ENCODE measurements around the gene TNFSF12.

Gene TNFSF12, protein sequence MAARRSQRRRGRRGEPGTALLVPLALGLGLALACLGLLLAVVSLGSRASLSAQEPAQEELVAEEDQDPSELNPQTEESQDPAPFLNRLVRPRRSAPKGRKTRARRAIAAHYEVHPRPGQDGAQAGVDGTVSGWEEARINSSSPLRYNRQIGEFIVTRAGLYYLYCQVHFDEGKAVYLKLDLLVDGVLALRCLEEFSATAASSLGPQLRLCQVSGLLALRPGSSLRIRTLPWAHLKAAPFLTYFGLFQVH

DNA sequence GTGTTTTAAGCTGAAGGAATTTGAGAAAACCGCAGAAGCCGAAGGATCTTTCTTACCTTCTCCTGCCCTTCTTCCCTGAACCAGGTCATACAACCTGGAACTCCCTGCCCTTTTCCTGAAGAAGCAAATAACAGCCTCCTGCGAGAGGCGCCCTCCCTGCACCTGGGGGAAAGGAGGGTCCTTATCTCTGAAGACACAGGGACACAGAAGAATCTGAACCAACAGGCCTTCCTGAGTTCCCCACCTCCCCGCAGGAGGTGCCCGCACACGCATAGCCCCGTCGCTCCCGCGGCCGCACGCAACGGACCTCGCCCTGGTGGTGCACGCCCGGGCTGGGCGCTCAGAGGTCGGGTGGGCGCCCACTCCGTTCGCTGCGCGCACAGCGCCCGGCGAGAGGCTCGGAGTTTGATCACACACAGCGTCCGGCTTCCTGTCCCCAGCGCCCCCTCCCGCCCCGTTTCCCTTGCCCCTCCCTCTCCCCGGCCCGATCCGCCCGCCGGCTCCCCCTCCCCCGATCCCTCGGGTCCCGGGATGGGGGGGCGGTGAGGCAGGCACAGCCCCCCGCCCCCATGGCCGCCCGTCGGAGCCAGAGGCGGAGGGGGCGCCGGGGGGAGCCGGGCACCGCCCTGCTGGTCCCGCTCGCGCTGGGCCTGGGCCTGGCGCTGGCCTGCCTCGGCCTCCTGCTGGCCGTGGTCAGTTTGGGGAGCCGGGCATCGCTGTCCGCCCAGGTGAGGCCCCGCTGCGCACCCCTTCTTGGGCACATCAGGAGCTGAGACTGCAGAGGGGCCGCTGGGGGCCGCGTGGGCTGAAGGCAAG, at the start of gene TNFSF12:
Gene TNFSF12 (plus strand): TSS at position 474 of the 816 bp plus-strand sequence. CDS start 96 bp downstream, at position 570.
- peak; percentile 54 for DNase-seq

DNA sequence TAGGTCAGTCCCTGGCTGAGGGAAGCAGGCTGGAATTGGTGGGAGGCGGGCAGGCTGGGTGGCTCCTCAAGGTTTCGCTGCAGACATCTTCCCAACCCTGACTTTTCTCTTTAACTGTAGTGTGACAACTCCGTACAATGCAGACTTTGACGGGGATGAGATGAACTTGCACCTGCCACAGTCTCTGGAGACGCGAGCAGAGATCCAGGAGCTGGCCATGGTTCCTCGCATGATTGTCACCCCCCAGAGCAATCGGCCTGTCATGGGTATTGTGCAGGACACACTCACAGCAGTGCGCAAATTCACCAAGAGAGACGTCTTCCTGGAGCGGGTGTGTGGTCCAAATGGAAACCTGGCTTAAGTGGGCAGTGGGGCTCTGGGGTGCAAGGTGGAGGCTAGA, 49.7 kb upstream of the TNFSF12 start:
- no peak for DNase-seq

DNA sequence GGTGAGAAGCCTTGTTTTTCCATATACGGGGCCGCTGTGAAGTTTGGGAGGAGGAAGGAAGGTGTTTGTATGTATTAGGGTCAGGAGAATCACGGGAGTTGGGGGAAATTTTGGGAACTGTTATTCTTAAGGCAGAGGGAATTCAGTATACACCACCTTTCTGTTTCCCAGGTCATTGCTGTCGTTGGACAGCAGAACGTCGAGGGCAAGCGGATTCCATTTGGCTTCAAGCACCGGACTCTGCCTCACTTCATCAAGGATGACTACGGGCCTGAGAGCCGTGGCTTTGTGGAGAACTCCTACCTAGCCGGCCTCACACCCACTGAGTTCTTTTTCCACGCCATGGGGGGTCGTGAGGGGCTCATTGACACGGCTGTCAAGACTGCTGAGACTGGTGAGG, 47.1 kb upstream of the TNFSF12 start:
- no peak for DNase-seq

DNA sequence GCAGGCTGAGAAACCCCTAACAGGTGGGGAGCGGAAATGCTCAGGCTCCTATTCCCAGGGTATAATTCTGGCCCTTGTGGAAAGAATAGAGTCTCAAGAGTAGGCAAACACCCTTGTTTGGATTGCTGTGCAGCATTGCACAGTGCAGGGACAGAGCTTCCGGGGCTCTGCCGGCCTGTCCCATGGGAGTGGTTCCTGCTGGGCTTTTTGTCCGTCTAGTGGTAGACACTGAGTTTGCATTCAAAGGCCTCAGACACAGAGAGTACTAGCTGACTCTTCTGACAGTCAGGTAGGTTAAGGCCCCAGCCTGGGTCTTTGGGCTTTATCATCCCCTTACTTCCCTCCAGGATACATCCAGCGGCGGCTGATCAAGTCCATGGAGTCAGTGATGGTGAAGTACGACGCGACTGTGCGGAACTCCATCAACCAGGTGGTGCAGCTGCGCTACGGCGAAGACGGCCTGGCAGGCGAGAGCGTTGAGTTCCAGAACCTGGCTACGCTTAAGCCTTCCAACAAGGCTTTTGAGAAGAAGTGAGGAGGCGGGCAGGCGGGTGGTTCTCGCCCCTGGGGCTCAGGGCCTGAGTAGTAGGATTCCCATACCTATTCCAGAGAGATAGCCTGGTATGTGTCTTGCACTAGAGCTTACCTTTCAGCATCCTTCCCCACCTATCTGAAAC, 46.5 kb upstream of the TNFSF12 start:
- DNase-seq = no peak

DNA sequence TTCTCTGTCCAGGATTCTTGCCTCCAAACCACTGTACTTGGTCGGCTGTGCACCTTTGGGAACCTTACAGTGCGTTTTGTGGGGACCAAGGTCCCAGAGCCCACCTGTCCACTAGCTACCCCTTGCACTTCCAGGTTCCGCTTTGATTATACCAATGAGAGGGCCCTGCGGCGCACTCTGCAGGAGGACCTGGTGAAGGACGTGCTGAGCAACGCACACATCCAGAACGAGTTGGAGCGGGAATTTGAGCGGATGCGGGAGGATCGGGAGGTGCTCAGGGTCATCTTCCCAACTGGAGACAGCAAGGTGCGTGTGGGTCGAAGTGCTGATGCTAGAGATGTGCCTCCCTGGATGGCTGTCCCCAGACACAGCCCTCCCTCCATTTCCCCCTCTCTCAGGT, 45.9 kb upstream of the TNFSF12 start:
- no peak for DNase-seq

DNA sequence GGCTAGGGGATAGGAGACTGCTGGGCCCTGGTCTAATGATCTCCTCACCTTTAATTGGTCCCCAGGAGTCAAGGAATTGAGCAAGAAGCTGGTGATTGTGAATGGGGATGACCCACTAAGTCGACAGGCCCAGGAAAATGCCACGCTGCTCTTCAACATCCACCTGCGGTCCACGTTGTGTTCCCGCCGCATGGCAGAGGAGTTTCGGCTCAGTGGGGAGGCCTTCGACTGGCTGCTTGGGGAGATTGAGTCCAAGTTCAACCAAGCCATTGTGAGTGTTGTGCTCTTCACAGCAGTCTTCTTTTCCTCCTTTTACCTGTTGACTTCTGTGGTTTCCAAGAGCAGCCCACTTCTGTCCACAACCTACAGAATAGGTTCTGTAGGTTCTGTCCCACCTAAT, 45.3 kb upstream of the TNFSF12 start:
- no peak for DNase-seq

DNA sequence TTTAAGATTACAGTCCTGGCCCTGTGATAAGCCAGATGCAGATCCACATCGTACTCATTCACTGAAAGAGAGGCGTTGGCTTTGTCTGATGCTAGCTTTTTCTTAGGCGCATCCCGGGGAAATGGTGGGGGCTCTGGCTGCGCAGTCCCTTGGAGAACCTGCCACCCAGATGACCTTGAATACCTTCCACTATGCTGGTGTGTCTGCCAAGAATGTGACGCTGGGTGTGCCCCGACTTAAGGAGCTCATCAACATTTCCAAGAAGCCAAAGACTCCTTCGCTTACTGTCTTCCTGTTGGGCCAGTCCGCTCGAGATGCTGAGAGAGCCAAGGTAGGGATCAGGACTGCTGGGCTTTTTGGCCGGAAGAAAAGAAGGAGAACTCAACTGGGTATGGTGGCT, 40.7 kb upstream of the TNFSF12 start:
- DNase-seq = no peak

DNA sequence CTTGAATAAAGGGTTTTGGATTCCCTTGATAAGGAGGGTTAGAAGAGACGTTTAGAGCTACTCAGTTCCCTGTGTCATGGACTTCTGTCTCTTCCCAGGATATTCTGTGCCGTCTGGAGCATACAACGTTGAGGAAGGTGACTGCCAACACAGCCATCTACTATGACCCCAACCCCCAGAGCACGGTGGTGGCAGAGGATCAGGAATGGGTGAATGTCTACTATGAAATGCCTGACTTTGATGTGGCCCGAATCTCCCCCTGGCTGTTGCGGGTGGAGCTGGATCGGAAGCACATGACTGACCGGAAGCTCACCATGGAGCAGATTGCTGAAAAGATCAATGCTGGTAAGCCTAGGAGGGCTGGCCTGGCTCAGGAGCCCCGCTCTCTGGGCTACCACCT, 40.0 kb upstream of the TNFSF12 start:
- DNase-seq = no peak

DNA sequence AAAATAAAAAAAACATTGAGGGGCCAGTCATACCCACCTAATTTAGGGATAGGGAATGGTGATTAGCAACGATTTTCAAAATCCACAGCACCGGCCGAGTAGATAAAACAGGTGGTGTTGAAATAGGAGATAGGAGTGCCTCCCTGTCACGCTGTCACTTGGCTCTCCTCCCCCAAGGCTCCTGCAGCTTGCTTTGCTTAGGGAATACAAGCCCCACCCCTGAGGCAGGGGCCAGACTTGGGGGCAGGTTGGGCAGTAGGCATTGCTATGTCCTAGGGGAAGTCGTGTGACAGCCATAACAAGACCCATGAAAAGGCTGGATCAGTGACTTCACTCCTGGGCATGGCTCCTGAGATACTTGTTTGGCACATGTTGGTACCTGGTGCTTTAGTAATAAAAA, 38.9 kb upstream of the TNFSF12 start:
- no peak for DNase-seq

DNA sequence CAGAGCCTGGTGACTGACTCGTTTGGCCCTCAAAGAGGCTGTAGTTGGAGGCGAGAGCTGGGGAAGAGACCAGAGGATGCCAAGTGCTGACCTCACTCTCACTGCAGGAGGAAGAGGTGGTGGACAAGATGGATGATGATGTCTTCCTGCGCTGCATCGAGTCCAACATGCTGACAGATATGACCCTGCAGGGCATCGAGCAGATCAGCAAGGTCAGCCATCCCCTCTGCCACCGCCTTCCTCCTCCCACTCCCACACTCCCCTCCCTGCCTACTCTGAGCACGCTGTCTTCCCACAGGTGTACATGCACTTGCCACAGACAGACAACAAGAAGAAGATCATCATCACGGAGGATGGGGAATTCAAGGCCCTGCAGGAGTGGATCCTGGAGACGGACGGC, 37.8 kb upstream of the TNFSF12 start:
- no peak for DNase-seq

DNA sequence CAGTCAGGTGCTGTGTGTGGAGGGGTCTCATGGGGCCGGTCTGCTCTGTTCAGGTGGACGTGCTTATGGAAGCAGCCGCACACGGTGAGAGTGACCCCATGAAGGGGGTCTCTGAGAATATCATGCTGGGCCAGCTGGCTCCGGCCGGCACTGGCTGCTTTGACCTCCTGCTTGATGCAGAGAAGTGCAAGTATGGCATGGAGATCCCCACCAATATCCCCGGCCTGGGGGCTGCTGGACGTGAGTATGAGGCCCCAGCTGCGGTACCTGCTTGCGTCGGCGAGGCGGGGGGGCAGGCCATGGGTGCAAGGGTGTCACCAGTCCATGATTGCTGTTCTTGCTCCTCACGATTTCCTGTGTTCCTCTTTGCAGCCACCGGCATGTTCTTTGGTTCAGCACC, 36.8 kb upstream of the TNFSF12 start:
- no peak for DNase-seq

DNA sequence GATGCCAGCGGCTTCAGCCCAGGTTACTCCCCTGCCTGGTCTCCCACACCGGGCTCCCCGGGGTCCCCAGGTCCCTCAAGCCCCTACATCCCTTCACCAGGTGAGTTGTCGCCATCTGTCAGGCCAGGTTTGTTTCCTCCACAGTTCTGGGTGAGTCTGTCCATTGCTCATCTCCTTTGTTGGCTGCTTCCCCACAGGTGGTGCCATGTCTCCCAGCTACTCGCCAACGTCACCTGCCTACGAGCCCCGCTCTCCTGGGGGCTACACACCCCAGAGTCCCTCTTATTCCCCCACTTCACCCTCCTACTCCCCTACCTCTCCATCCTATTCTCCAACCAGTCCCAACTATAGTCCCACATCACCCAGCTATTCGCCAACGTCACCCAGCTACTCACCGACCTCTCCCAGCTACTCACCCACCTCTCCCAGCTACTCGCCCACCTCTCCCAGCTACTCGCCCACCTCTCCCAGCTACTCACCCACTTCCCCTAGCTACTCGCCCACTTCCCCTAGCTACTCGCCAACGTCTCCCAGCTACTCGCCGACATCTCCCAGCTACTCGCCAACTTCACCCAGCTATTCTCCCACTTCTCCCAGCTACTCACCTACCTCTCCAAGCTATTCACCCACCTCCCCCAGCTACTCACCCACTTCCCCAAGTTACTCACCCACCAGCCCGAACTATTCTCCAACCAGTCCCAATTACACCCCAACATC, 35.9 kb upstream of the TNFSF12 start:
- no peak for DNase-seq

DNA sequence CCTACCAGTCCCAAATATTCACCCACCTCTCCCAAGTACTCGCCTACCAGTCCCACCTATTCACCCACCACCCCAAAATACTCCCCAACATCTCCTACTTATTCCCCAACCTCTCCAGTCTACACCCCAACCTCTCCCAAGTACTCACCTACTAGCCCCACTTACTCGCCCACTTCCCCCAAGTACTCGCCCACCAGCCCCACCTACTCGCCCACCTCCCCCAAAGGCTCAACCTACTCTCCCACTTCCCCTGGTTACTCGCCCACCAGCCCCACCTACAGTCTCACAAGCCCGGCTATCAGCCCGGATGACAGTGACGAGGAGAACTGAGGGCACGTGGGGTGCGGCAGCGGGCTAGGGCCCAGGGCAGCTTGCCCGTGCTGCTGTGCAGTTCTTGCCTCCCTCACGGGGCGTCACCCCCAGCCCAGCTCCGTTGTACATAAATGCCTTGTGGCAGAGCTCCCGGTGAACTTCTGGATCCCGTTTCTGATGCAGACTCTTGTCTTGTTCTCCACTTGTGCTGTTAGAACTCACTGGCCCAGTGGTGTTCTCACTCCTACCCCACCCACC, 34.9 kb upstream of the TNFSF12 start:
- DNase-seq = no peak

DNA sequence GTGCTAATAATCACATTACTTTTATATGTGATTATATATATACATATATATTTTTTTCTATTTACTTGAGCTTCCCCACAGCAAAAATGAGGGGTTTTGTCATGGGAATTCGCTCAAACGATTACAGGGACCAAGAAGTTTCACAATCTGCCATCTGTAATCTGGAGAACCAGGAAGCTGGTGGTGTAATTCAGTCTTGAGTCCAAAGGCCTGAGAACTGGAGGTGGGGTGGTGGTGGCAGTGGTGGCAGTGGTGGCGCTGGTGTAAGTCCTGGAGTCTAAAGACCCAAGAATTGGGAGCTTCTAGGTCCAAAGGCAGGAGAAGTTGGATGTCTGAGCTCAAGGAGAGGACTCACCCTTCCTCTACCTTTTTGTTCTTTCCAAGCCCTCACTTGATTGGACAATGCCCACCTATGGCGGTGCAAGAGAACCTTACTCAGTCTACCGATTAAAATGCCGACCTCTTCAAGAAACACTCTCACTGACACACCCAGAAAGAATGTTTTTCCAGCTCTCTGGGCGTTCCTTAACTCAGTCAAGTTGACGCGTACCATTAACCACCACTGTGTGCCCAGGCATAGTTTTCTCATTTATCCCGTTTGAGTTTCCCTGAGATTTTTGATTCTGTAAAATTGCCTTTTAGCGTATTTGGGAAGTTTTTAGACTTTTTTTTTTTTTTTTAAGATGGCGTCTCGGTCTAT, 32.8 kb upstream of the TNFSF12 start:
- DNase-seq = no peak

DNA sequence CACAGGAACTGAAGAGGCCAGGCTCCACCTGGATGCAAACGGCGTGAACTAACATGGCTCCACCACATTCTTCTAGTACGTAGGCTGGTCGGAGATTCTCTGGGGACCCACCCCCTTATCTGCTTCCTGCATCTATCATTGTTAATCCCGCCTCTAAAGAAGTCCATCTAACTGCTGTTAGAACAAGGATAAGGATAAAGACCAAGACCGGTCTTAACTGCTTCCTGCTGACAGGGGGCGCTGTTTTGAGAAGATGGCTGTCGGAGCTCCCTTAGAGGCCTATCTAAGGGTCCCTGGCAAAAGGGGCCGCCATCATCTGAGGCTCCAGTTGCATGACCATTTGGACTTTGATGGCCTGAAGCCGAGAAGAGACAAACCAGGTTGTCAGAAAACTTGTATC, 25.8 kb upstream of the TNFSF12 start:
- peak; percentile 47 for DNase-seq

DNA sequence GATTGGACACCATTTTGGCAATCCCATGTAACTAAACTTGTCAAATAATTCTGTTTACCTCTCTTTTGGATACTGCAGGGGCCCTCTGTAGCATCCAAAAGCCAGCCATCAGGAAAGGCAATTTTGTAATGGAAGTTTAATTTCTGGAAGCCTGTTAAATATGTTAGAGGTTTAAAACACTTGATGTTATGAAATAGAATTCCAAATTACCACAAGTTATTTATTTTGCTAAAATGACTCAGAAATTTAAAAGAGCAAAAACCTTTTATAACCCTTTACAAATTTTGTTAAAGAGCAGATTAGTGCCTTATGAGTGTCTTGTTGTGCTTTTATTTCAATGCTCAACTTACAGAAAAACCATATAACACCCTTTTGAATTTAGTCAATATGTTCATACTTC, 20.0 kb upstream of the TNFSF12 start:
- DNase-seq = no peak

DNA sequence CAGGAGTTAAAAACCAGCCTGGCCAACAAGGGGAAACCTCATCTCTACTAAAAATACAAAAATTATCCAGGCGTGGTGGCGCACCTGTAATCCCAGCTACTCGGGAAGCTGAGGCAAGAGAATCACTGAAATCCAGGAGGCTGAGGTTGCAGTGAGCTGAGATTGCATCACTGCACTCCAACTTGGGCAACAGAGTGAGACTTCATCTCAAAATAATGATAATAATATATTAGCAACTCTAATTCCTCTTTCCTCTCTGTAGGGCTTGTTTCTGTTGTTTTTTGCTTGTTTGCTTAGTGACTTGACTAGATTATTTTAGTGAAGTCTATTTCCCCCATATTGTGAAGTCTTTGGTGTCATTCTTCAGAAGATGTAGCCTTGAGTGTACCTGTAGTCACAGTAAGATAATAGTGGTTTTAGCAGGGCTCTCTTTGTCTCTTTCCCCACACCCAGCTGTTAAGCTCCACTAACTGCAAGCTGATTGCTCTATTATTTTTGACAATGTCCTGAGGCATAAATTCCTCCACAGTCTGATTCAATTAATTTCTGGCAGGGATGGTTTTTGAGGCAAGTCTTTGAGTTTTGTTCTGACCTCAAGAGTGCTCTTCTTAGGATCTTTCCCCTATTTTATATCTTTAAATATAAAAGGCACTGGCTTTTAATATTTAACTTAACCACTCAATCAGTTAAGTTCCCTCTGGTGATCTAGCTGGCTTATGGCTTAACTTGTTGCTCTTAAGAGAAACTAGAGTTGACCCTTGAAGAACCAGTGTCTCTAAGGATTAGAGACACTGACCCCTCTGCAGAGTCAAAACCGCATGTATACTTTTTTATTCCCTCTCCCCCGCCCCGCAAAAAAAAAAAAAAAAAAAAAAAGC, 18.6 kb upstream of the TNFSF12 start:
- no peak for DNase-seq

DNA sequence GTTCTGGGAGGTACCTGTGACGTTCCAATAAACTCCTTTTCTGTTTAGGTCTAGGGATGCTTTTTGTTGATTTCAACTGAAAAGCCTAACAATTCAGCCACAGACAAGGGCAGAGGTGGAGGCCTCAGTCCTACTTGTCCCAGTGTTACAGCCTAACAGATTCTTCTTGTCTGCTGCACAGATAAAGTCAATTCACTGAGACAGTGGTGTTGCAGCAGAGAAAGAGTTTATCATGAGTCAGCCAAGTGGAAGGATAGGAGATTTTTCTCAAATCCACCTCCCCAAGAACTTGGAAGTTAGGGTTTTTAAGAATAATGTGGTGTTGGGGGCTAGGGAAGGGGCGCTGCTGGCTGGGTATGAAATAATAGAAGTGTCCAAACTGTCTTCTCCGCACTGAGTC, 10.8 kb upstream of the TNFSF12 start:
- DNase-seq = no peak

DNA sequence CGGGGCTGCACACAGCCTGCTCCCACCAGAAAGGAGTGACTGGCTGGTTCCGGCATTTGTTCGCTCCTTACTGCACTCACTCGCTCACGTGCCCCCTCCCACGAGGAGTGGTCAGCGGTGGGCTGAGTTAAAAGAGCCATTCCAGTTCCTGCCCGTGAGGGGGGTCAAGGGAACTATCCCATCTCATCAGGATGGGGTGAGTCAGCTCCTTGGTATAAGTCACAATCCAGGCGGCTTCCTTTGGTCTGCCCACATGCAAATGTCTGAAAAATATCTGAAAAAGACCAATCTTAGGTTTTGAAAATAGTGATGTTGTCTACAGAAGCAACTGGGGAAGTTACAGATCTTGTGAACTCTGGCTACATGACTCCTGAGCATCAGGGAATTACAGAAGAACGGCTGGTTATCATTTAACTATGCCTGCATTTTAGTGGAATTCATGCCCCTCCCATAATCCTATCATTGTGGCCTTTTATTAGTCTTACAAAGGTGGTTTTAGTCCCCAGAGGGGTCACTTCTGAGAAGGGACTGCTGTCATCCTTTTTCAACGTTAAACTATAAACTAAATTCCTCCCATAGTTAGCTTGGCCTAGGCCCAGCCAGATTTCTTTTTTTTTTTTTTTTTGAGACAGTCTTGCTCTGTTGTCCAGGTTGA, 9.8 kb upstream of the TNFSF12 start:
- no peak for DNase-seq

DNA sequence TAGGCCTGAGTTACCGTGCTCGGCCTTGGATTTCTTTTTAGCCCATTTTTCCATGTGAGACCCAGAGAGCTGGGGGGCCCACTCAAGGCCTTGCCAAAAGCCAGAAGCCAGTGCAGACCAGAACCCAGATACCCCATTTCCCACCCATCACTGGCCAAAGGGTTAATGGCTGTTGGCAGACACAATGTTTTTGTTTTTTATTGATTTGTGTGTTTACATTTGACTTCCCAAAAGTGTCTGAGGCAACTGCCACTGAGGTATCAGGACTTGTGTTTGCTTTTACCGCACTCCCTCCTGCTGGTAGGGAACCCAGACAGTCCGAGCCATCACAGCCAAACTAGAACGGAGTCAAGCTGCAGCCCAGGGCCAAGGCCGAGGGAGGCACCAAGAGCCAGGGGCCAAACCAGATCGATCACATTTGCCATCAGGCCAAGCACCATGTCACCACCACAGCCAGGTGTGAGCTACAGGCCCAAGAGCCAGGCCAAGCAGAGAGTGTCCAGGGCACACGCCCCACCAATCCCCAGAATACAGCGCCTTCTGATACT, 7.7 kb upstream of the TNFSF12 start:
- no peak for DNase-seq

Measured in activated T-cell treated with anti-CD3 and anti-CD28 coated beads, Interleukin-2, amount 50 U/mL, for 1 hour (primary cell).